Suprapubic skin (tissue), 4 donors: ENCODE measurements around the gene COX10.

Source experiments
- EP300 ChIP-seq: sonication (generic); formaldehyde crosslinking; IDR thresholded peaks from one replicate; pipeline ENCODE4 v1.6.1; 2017; ENCODE audit warnings: antibody characterized with exemption
- POLR2AphosphoS5 ChIP-seq, 3 donors: sonication (generic); formaldehyde crosslinking; IDR thresholded peaks; one replicate each; pipeline ENCODE4 v1.6.1; 2017; ENCODE audit warnings: antibody characterized with exemption in 3 of 3
- TF ChIP-seq, protein P1 (sequence below), 2 donors: fragments of 200-600 bp in 1 of 2; fragments of 450-650 bp in 1 of 2; sonication (generic) in 1 of 2; IDR thresholded peaks; one replicate each; pipeline ENCODE4 v1.5.1; 2016 to 2019; ENCODE audit warnings: antibody characterized with exemption in 2 of 2, mild to moderate bottlenecking in 1 of 2, moderate library complexity in 1 of 2

DNA sequence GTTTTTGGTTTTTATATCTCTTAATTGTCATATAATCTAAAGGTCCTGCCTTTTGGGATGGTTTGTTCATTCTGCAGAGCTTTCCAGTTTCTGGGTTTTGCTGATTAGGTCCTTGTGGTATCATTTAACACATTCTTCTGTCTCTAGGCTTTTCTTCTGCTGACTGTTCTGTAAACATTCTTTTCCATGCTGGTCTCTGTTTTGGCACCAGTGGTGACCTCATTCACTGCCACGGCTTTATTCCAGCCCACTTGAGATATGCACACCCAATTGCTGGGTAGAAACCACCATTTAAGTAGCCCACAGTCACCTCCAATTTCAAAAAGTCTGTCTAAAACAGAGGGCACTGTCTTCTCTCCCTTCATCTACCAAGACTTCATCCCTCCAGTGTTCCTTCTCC lies 31.1 kb upstream of the COX10 start:
- TF ChIP-seq, protein P1, sequence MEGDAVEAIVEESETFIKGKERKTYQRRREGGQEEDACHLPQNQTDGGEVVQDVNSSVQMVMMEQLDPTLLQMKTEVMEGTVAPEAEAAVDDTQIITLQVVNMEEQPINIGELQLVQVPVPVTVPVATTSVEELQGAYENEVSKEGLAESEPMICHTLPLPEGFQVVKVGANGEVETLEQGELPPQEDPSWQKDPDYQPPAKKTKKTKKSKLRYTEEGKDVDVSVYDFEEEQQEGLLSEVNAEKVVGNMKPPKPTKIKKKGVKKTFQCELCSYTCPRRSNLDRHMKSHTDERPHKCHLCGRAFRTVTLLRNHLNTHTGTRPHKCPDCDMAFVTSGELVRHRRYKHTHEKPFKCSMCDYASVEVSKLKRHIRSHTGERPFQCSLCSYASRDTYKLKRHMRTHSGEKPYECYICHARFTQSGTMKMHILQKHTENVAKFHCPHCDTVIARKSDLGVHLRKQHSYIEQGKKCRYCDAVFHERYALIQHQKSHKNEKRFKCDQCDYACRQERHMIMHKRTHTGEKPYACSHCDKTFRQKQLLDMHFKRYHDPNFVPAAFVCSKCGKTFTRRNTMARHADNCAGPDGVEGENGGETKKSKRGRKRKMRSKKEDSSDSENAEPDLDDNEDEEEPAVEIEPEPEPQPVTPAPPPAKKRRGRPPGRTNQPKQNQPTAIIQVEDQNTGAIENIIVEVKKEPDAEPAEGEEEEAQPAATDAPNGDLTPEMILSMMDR (IDR thresholded peaks at IDR 0.05) = no peak
- no peak for TF ChIP-seq EP300
- TF ChIP-seq POLR2AphosphoS5 (IDR thresholded peaks at IDR 0.05) = no peak
